ENCODE results near the gene MYOM1. TPM values are rescaled to one million over a fixed set of nuclear protein-coding genes. Genes with fewer than 3 reads are reported as not detected.

Gene MYOM1
- total RNA-seq, 1 donor from 2014 or later: 1.2 TPM

GRCh38 chr18:3216987-3217386 lies 2.8 kb downstream of the MYOM1 start:
- H3K4me3 ChIP-seq: no peak overlapping the region
- DNase-seq (ENCODE audit: extremely low spot score in 2 of 2): no peak
- TF ChIP-seq CTCF (IDR thresholded peaks at IDR 0.05): no peak
- TF ChIP-seq POLR2AphosphoS5 (IDR thresholded peaks at IDR 0.05; ENCODE audit: insufficient read depth in 1 of 2, low read depth in 1 of 2): no peak
- TF ChIP-seq POLR2A (IDR thresholded peaks at IDR 0.05): no peak
- intact Hi-C loops (cut with DNase I): no loop called here
- H3K36me3 ChIP-seq: no peaks in the 10 kb centered on the region
- H3K27ac ChIP-seq: no peak overlapping the region
- no peaks in the 10 kb centered on the region for H3K27me3 ChIP-seq
- H3K4me1 ChIP-seq: peaks cover 4% of the 10 kb centered on the region
- no peaks in the 10 kb centered on the region for H3K9me3 ChIP-seq

- TF ChIP-seq POLR2A (IDR thresholded peaks at IDR 0.05) (no peak), POLR2AphosphoS5 (IDR thresholded peaks at IDR 0.05; ENCODE audit: insufficient read depth in 1 of 2, low read depth in 1 of 2) (no peak), CTCF (IDR thresholded peaks at IDR 0.05) (no peak)
- no peak for DNase-seq (ENCODE audit: extremely low spot score in 2 of 2)
These were observed 4.7 kb downstream of the MYOM1 start for GRCh38 chr18:3214855-3215637.

GRCh38 chr18:3213300-3214059 lies 6.3 kb downstream of the MYOM1 start:
- no peak for TF ChIP-seq POLR2AphosphoS5 (IDR thresholded peaks at IDR 0.05; ENCODE audit: insufficient read depth in 1 of 2, low read depth in 1 of 2)
- TF ChIP-seq CTCF (IDR thresholded peaks at IDR 0.05): no peak
- TF ChIP-seq POLR2A (IDR thresholded peaks at IDR 0.05): no peak
- Histone ChIP-seq H3K4me3 (no peak overlapping the region), H3K9me3 (no peaks in the 10 kb centered on the region), H3K4me1 (peaks cover 10% of the 10 kb centered on the region), H3K36me3 (no peaks in the 10 kb centered on the region), H3K27me3 (no peaks in the 10 kb centered on the region), H3K27ac (no peak overlapping the region)
- intact Hi-C loops (cut with DNase I): no loop called here
- DNase-seq (ENCODE audit: extremely low spot score in 2 of 2): no peak

More at GRCh38 chr18:3214855-3215637, 4.7 kb downstream of the MYOM1 start:
- Histone ChIP-seq H3K9me3 (no peaks in the 10 kb centered on the region), H3K27ac (no peak overlapping the region), H3K36me3 (no peaks in the 10 kb centered on the region), H3K4me3 (no peak overlapping the region), H3K4me1 (peaks cover 10% of the 10 kb centered on the region), H3K27me3 (no peaks in the 10 kb centered on the region)
- intact Hi-C loops (cut with DNase I): no loop called here

GRCh38 chr18:3212657-3213056 lies 7.1 kb downstream of the MYOM1 start:
- no peak for TF ChIP-seq POLR2AphosphoS5 (IDR thresholded peaks at IDR 0.05; ENCODE audit: insufficient read depth in 1 of 2, low read depth in 1 of 2)
- no peak for TF ChIP-seq CTCF (IDR thresholded peaks at IDR 0.05)
- TF ChIP-seq POLR2A (IDR thresholded peaks at IDR 0.05): no peak
- intact Hi-C loops (cut with DNase I): no loop called here
- DNase-seq (ENCODE audit: extremely low spot score in 2 of 2): no peak
- Histone ChIP-seq H3K27me3 (no peaks in the 10 kb centered on the region), H3K4me3 (no peak overlapping the region), H3K9me3 (no peaks in the 10 kb centered on the region), H3K36me3 (no peaks in the 10 kb centered on the region), H3K4me1 (peaks cover 10% of the 10 kb centered on the region), H3K27ac (no peak overlapping the region)
